HG02981 (cell line): Measurements from ENCODE around the gene ELN.
"Not testable (repeated sequence)": the region's sequence is repeated elsewhere in the genome, so short reads cannot be mapped to it uniquely, and the experiment has no call there.

Source experiments
- ATAC-seq: cut with Tn5 transposase; IDR thresholded peaks from one replicate; pipeline ENCODE4 v1.9.1; 2021; ENCODE audit warnings: mild to moderate bottlenecking, moderate library complexity; ENCODE audit not compliant: unreplicated experiment

Gene ELN

GRCh38 chr7:74040791-74041520 lies 13.0 kb downstream of the ELN start:
- ATAC-seq: no peak

DNA sequence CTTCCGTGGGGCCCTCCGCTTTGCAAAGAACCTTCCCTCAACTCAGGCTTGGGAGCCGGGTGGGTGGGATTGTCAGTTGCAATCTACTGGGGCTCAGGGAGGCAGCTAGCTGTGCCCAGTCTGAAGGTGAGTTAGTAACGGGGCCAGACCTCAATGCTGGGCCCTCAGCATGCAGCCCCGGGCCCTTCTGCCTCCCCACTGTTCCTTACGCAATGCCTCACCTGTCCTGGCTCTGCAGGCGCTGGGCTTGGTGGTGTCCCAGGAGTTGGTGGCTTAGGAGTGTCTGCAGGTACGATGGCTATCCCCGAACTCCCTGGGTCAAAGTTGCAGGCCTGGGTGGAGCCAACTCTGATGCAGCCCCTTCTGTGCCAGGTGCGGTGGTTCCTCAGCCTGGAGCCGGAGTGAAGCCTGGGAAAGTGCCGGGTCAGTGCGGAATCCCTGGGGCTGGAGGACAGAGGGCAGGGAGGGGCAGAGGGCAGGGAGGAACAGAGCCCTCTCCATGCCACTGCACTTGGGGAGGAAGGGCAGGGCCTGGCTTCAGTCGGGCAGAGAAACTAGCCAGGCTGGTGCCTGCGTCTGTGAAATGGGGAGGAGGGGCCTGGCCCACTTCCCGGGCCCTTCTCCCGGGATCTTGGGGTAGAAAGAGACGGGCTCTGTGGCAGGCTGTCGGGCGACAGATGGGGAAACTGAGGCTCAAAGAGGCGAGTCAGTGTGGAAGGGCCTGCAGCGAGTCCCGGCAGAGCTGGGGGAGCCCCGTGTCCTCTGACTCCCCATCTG lies 15.0 kb downstream of the ELN start:
- ATAC-seq: no peak

DNA sequence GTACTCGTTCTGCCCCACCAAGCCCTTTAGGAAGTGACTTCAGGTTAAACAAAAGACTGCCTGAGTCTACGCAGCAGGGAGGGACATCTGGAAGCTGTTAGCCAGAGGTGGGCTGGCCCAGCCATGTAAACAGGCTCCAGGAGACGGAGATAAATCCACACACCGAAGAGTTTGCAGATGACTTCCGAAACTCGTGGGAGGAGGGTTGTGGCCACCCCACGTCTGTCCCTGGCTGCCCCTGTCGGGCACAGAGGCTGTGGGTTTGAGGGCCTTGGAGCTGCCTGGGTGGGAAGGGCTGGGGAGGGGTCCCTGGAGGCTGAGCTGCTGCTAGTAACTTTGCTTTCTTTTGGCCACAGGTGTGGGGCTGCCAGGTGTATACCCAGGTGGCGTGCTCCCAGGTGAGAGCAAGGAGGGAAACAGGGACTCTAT lies 15.6 kb downstream of the ELN start:
- ATAC-seq: no peak

DNA sequence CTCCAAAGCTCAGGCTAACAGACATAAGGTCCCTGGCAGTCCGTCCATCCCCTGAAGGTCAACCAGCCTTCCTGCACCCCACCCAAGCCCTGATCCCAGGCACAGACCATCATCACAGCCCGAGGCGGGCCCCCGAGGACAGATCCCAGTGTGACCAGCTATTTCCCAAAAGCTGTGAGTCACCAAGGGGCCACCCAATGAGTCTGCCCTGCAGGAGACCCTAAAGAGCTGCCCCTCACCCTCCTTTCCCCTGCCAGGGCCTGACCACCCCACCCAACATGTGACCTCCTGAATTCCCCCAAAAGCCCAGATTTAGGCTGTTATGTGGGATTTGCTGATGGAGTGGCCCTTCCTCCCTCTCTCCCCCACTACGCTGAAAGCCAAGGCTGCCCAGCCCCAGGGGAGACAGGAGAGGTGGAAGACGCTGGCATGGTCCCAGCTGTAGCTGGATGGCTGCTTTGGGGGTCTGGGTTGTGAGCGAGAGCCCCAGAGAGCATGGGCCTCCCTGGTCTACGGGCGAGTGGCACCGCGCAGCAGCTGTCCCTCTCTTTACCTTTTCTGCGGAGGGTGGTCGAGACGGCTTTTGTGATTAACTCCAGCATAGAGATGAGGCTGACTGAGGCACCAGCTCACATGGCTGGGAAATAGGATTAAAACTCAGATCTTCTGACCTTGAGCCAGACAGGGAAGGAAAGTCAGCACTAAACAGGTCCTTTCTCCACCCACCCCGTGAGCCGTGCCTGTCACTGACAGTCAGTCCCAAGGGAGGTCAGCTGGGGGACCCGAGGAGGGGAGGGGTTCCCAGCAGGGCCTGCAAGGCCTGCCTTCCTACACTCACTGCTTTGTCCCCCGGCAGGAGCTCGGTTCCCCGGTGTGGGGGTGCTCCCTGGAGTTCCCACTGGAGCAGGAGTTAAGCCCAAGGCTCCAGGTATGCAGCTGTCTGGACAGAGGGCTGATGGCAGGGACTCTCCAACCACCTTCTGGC lies 16.7 kb downstream of the ELN start:
- ATAC-seq: no peak

- not testable (repeated sequence) for ATAC-seq
Observed at GRCh38 chr7:74046581-74046980, 18.6 kb downstream of the ELN start.

GRCh38 chr7:74047804-74048380 lies 19.9 kb downstream of the ELN start:
- no peak for ATAC-seq

DNA sequence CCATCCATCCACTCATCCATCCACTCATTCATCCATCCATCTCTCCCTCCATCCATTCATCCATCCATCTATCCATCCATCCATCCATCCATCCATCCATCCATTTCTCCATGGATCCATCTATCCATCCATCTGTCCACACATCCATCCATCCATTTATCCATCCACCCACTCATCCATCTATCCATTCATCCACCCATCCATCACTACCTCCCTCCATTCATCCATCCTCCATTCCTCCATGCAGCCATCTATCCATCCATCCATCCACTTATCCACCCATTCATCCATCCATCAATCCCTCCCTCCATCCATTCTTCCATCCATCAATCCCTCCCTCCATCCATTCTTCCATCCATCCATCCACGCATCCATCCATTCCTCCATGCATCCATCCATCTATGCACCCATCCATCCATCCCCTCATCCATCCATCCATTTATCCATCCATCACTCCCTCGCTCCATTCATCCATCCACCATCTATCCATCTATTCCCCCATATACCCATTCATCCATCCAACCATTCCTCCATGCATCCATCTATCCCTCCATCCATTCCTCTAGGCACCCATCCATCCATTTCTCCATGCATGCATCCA lies 21.1 kb downstream of the ELN start:
- ATAC-seq: no peak

GRCh38 chr7:74049997-74050798 lies 22.2 kb downstream of the ELN start:
- ATAC-seq: no peak

- ATAC-seq: no peak
Observed at GRCh38 chr7:74051193-74051592, 23.2 kb downstream of the ELN start.

GRCh38 chr7:74051629-74052410 lies 23.8 kb downstream of the ELN start:
- no peak for ATAC-seq

DNA sequence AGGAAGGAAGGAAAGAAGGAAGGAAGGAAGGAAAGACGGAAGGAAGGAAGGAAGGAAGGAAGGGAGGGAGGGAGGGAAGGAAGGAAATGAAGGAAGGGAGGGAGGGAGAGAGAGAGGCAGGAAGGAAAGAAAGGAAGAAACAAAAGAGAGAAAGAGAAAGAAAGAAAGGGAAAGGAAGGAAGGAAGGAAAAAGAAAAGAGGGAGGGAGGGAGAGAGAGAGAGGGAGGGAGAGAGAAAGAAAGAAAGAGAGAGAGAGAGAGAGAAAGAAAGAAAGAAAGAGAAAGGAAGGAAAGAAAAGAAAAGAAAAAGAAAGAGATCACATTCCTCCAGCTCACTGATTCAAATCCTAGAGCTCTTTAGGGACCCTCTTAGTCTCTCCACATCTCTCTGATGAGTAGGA lies 24.7 kb downstream of the ELN start:
- ATAC-seq: no peak

DNA sequence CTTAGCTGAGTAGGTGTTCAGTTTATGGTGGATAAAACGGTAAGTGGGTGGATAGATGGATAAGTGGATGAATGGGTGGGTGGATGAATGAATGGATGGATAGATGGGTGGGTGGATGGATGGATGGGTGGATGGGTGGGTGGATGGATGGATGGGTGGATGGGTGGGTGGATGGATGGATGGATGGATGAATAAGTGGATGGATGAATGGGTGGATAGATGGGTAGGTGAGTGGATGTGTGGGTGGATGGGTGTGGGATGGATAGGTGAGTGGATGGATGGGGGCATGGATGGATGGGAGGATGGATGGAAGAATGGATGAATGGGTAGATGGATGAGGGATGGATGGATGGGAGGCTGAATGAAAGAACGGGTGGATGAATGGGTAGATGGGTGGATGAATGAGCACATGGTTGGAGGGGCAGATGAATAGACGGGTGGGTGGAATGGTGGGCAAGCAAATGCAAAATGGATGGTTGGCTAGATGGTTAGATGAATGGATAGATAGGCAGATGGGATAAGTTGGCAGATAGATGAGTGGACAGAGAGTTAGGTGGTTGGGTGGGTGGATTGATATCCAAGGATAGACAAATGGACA lies 25.7 kb downstream of the ELN start:
- ATAC-seq: no peak

- no peak for ATAC-seq
Observed at GRCh38 chr7:74056096-74056915, 28.3 kb downstream of the ELN start.

DNA sequence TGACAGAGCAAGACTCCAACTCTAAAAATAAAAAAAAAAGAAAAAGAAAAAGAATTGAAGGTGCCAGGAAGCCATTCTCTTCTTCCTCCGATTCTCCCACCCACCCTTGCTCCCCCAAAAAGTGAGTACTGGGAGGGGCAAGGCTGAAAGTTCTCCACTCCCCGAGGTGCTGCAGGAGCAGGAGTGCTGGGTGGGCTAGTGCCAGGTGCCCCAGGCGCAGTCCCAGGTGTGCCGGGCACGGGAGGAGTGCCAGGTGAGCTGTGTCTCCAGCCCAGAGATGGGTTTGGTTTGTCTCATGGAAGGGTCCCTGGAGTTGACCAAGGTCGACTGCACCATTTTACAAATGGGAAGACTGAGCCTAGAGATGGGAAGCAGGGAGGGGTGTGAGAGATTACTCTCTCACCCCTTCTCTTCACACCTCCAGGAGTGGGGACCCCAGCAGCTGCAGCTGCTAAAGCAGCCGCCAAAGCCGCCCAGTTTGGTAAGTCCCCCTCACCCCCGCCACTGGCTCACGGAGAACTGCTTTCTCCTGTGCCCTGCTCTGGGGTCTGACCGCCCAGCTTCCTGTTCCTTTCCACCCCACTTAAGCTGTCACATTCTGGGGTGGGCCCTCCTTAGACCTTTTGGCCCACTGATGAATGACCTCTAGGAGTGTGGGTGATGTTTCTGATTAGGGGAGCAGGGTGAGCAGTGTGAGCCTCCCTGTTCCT lies 29.4 kb downstream of the ELN start:
- ATAC-seq: no peak

GRCh38 chr7:74057987-74058386 lies 30.0 kb downstream of the ELN start:
- ATAC-seq: no peak

DNA sequence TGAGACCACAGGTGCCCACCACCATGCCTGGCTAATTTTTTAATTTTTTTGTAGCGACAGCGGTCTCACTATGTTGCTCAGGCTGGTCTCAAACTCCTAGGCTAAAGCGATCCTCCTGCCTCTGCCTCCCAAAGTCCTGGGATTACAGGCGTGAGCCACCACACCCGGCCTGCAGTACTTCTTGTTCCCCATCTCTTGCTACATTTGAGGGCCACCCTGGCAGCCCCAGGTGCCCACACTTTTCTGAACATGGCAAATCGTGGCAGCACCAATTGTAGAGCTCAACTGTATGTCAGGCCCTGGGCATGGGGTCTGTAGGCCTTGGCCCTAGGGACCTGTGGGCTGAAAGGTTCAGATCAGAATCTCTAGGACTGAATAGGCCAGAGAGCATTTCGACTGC lies 30.5 kb downstream of the ELN start:
- no peak for ATAC-seq

GRCh38 chr7:74059037-74059436 lies 31.1 kb downstream of the ELN start:
- no peak for ATAC-seq
